Activated CD4-positive, alpha-beta T cell treated with anti-CD3 and anti-CD28 coated beads, Interleukin-2, amount 50 U/mL, for 48 hours (primary cell): Measurements from ENCODE around the gene MARK2.

Source experiments
- DNase-seq, 2 experiments: peaks; one replicate each; pipeline ENCODE4 v3.0.0-alpha.2; 2020

MARK2 gene

DNA sequence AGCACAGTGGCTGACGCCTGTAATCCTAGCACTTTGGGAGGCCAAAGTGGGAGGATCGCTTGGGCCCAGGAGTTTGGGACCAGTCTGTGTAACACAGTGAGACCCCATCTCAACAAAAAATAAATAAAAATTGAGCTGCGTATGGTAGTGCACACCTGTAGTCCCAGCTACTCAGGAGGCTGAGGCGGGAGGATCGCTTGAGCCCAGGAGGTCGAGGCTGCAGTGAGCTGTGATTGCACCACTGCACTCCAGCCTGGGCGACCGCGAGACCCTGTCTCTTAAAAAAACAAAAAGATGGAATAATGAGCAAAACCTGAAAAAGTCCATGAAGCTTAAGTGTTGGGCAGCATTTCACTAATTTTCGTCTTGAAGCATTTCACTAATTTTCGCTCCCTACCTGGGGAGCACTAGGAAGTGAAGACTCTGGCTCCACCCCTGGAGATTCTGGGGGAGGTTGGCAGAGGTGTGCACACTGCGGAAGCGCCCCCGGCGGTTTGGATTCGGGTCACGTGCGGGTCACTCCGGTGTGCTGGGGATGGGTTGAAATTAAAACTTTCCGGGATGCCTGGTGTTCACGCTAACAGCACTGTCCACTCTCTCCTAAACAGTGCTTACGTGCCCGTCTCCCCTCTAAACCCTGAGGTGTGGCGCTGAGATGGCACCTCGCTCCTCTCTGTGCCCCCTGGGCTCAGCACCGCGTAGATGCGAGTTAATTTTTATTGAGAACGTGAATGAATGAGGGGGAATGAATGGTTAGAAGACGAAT, 99.0 kb downstream of the MARK2 start:
- peak; percentile 30 to 37 for DNase-seq

DNA sequence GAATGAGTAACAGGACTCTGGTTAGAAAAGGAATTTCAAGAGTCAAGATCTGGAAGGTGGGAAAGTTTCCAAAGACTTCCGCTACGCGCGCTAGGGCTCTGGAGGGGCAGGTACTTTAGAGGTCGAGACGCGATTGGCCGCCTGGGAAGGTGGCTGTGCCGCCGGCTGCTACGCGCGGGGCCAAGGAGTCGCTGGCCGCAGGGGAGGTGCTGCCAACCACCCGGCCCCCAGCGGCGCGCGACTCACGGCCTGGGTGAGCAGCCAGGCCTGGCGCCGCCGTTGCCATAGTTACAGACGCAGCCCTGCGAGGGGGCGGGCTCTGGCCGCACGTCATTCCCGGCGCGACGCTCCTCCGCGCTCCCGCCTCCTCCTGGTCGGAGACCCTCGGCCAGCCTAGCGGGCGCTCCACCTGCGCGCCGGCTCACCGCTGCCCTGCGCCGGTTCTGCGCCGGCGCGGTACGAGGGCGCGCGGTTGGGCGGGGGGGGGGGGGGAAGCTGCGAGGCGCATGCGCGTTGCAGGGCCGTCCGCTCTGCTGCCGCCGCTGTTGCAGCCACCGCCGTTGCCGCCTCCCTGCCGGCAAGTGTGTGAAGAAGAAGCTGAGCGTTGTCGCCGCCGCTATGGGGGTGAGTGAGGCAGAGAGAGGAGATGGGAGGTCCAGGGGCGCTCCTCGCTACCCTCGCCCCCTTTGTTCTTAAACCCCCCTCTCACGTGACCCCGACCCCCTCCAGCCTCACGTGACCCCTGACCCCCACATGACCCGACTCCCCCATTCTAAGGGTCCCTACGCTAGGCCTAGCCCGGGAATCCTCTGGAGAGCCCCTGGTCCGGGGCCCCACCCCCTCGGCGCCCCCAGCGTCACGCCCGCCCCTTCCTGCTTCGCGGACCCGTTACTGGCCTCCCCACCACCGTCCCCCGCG, 99.8 kb downstream of the MARK2 start, which contains the start of gene NAA40:
TSS of gene NAA40 (plus strand) at position 524 of the 918 bp plus-strand sequence. CDS start at position 619, 95 bp downstream.
- DNase-seq, result peak; percentile 92 to 94

DNA sequence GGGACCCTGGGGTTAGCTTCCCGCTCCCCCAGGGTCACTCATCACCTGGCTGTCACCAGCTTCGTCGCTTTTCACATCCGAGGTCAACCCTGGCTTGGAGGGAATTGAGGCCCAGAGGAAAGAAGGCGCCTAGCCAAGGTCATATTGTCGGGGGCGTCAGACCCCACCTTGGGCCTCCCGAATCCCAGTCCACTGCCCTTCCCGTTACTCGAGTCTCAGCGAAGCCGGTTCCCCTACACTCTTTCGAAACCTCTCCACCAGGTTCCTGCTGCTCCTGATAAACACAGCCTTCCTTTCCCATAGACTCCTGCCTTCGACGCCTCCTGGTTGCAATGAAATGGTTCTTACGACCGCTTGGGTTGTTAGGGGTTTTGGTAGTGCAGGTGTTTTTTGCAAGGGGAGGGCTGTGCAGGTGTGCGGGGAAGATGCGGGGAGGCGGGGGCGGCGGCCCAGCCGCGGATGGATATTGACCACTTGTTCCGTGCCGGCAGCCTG, 100.5 kb downstream of the MARK2 start:
- DNase-seq, result no peak

DNA sequence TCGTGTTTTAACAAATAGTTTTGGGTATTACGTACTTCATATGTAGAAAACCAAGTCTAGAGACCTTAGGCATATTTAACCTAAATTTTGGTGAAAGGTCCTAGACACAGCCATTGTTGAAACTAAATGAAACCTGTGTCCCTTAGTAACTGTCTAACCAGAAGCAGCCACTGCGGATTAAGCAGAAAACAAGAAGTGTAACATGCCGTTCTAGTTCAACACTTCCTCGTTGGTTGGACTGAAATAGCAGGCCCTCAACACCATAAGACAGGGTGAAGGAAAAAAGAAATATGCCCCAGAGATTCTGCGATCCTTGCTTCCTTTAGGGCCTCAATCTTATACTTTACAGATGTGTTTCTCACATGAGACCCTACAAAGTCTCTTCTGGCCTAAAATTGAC, 101.9 kb downstream of the MARK2 start:
- no peak for DNase-seq

DNA sequence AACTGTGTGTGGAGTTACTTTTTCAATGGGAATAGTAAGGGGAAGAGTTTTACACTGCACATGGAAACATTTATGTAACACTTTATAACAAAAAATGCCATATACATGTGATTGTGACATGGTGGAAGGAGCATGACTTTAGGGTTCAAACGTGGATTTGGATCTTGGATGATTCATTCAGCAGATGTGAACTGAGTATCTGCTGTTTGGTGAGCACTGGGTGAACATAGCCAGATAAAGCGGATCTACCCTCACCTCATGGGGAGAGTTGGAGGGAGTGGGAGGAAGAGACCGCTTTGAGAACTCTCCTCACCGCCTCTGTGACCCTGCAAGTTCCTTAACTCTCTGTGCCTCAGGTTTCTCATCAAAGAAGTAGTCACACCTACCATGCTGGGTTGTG, 103.0 kb downstream of the MARK2 start:
- no peak for DNase-seq

- no peak for DNase-seq
Observed at GRCh38 chr11:63942803-63943202, 103.9 kb downstream of the MARK2 start.

GRCh38 chr11:63944987-63945386, 106.1 kb downstream of the MARK2 start:
- no peak for DNase-seq

GRCh38 chr11:63945477-63946163, 106.7 kb downstream of the MARK2 start:
- peak; percentile 47 to 63 for DNase-seq

- DNase-seq, result peak in 1 of 2 experiments; percentile 37
Observed at GRCh38 chr11:63951779-63952536, 113.0 kb downstream of the MARK2 start.

GRCh38 chr11:63952570-63952969, 113.7 kb downstream of the MARK2 start:
- no peak for DNase-seq

- DNase-seq, result no peak
Observed at GRCh38 chr11:63958008-63958407, 119.1 kb downstream of the MARK2 start.
